Measurements from ENCODE around the gene PPM1A. TPM values are rescaled to one million over a fixed set of nuclear protein-coding genes. Genes with fewer than 3 reads are reported as not detected.

PPM1A gene
- total RNA-seq, 1 donor = 22.5 TPM

Other genes with a start within 250 kb of the PPM1A start
- 120 and 138 TPM in 2 replicates for gene PCNX4, start 157.3 kb upstream of the PPM1A start, total RNA-seq
- 70.9 and 72.5 TPM in 2 replicates for gene DHRS7, start 83.8 kb upstream of the PPM1A start, total RNA-seq
- gene C14orf39, start 236.8 kb downstream of the PPM1A start, total RNA-seq = under 0.01 TPM in 1 of 2 replicates, not detected in the other

Data from fibroblast of villous mesenchyme (primary cell).